Upper lobe of left lung (tissue), 6 donors: Measurements from ENCODE around the gene CHI3L1. TPM values are rescaled to one million over a fixed set of nuclear protein-coding genes. Genes with fewer than 3 reads are reported as not detected.

Experiments
- ATAC-seq, 2 donors: fragments of 200-7000 bp; cut with Tn5 transposase; one replicate each; pipeline ENCODE4 v1.9.1; 2022; ENCODE audit warnings: mild to moderate bottlenecking in 2 of 2, moderate library complexity in 2 of 2; ENCODE audit not compliant: low FRiP score in 2 of 2
- DNase-seq, 2 donors: peaks; one replicate each; pipeline ENCODE4 v3.0.0-alpha.2; 2019 to 2020
- H3K27ac ChIP-seq, 4 donors: fragments of 200-600 bp; sonication (generic); one replicate each; pipeline ENCODE4 v1.5.1; 2016 to 2019
- H3K27me3 ChIP-seq, 4 donors: fragments of 200-600 bp; sonication (generic); one replicate each; pipeline ENCODE4 v1.5.1; 2017 to 2019
- H3K36me3 ChIP-seq, 4 donors: fragments of 200-600 bp; sonication (generic); one replicate each; pipeline ENCODE4 v1.5.1; 2016 to 2019
- H3K4me1 ChIP-seq, 4 donors: fragments of 200-600 bp; sonication (generic); one replicate each; pipeline ENCODE4 v1.5.1; 2018 to 2019
- H3K4me3 ChIP-seq, 4 donors: fragments of 200-600 bp; sonication (generic); one replicate each; pipeline ENCODE4 v1.5.1; 2017 to 2019; ENCODE audit warnings: mild to moderate bottlenecking in 2 of 4, moderate library complexity in 1 of 4
- H3K9me3 ChIP-seq, 4 donors: fragments of 200-600 bp; sonication (generic); one replicate each; pipeline ENCODE4 v1.5.1; 2018 to 2019
- EP300 ChIP-seq, 4 donors: sonication (generic); formaldehyde crosslinking; IDR thresholded peaks; one replicate each; pipeline ENCODE4 v1.5.1; 2017; ENCODE audit warnings: antibody characterized with exemption in 4 of 4, control low read depth in 2 of 4
- POLR2A ChIP-seq, 4 donors: fragments of 450-650 bp; IDR thresholded peaks; one replicate each; pipeline ENCODE4 v1.5.1; 2016 to 2017; ENCODE audit warnings: antibody characterized with exemption in 4 of 4, mild to moderate bottlenecking in 2 of 4
- POLR2AphosphoS5 ChIP-seq, 2 donors: sonication (generic); formaldehyde crosslinking; IDR thresholded peaks; one replicate each; pipeline ENCODE4 v1.5.1; 2017; ENCODE audit warnings: antibody characterized with exemption in 2 of 2
- WGBS, 2 donors: methylation state at CpG; one replicate each; pipeline ENCODE4 v1.1.5; 2017 to 2018; 5-methylcytosine and 5-hydroxymethylcytosine counted together
- total RNA-seq, 6 donors: library from RNA; depleted of rRNA in 4 of 6; stranded (reverse); fragments of >200 nt in 4 of 6; gene quantifications; one replicate each; pipeline versions ENCODE4 v1.1.0 to v1.2.1, GENCODE V29; 2016 to 2021
- TF ChIP-seq, protein P1 (sequence below), 6 experiments: fragments of 450-650 bp in 4 of 6; fragments of 200-600 bp in 2 of 6; sonication (generic) in 2 of 6; IDR thresholded peaks; one replicate each; pipeline ENCODE4 v1.5.1; 2016 to 2019; ENCODE audit warnings: antibody characterized with exemption in 6 of 6
- donor health status: DM: no; HTN: no; CAD: no; lungs with moderate emphysema.
- donor health status: DM: no; HTN: yes; CAD: no; lungs with severe emphysema.

Gene CHI3L1
- total RNA-seq, 6 donors from 2014 or later: 12.3 to 68.4 (median 52.4) TPM

DNA sequence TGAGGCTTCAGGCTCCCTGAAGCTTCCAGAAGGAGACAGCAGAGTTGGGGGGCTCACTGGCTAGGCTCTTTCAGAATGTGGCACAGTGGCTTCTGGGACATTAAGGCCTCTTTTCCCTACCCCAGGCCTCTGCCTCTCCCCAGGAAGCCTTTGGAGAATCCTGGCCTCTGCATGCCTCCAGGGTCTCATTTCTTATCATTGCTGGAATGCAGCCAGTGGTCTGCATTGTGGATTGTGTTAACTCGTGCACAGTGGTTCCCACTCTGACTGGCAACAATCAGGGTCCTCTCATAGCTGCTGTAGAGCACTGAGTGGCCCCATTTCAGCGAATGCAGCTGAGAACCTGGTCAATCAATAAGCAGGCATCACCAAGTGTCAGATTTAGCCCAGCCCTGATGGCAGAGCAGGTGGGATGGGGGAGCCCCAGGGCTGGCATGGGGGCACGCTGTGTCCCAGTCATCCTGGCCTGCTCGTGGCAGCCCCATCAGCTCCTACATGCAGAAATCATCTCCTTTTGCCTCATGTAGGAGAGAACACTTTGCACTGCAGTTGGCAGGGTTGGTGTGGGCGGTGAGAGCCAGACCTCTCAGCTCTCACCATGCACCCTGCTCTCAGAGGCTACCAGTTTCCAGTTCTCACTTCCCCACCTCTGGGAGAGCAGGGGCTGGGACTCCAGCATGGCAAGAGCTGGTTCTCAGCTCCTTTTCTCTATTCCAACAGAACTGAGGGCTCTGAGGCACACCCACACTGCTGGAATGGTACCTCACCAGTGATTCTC is 45.6 kb downstream of the CHI3L1 start:
- Histone ChIP-seq H3K9me3 (no peaks in the 10 kb centered on the region), H3K27ac (no peak overlapping the region), H3K4me1 (no peaks in the 10 kb centered on the region), H3K27me3 (no peaks in the 10 kb centered on the region), H3K4me3 (no peak overlapping the region), H3K36me3 (no peaks in the 10 kb centered on the region)
- no peak for DNase-seq
- TF ChIP-seq POLR2A (IDR thresholded peaks at IDR 0.05) (no peak), POLR2AphosphoS5 (IDR thresholded peaks at IDR 0.05) (no peak), EP300 (IDR thresholded peaks at IDR 0.05) (no peak)
- TF ChIP-seq, protein P1, sequence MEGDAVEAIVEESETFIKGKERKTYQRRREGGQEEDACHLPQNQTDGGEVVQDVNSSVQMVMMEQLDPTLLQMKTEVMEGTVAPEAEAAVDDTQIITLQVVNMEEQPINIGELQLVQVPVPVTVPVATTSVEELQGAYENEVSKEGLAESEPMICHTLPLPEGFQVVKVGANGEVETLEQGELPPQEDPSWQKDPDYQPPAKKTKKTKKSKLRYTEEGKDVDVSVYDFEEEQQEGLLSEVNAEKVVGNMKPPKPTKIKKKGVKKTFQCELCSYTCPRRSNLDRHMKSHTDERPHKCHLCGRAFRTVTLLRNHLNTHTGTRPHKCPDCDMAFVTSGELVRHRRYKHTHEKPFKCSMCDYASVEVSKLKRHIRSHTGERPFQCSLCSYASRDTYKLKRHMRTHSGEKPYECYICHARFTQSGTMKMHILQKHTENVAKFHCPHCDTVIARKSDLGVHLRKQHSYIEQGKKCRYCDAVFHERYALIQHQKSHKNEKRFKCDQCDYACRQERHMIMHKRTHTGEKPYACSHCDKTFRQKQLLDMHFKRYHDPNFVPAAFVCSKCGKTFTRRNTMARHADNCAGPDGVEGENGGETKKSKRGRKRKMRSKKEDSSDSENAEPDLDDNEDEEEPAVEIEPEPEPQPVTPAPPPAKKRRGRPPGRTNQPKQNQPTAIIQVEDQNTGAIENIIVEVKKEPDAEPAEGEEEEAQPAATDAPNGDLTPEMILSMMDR (IDR thresholded peaks at IDR 0.05): no peak
- ATAC-seq: no peak
- WGBS, 2 donors: 29 to 75% methylated on average over 1 to 5 of the region's 5 CpGs

DNA sequence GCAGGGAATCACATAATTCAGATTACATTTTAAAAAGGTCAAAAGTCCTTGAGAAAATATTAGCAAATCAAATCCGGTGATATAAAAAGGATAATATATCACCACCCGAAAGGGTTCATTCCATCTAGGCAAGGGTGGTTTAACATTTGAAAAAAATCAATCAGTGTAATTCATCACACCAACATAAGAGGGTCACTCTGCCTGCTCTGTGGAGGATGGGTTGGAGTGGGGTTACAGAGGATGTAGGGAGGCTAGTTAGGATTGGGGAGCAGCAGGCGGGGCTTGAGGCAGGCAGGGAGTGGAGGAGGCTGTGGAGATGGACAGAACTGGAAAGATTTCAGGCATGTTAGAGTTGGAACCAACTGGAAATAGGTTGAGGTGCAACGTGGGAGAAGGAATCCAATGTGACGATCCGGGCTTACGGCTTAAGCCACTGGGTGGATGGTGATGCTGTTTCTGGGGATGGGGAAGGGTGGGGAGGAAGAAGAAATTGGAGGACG is 46.5 kb downstream of the CHI3L1 start:
- DNase-seq: no peak
- TF ChIP-seq POLR2AphosphoS5 (IDR thresholded peaks at IDR 0.05): no peak
- TF ChIP-seq, protein P1 (IDR thresholded peaks at IDR 0.05): no peak
- no peak for TF ChIP-seq EP300 (IDR thresholded peaks at IDR 0.05)
- no peak for TF ChIP-seq POLR2A (IDR thresholded peaks at IDR 0.05)
- no peak overlapping the region for H3K4me3 ChIP-seq

DNA sequence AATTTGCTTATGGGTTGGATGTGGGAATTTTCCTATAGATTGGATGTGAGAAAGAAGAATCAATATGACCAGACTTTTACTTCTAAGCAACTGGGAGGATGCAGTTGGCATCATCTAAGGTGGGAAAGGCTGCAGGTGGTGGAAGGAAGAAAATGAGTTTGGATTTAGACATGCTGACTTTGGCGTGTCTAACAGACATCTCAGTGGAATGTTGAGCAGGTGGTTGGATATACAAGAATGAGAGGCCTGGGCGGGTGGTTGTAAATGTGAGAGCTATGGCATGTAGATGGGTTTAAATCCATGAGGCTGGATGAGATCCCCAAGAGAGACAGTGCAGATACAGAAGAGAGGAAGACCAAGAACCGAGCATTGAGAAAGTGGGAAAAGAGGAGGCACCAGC is 48.4 kb downstream of the CHI3L1 start:
- H3K4me3 ChIP-seq: no peak overlapping the region
- no peak for ATAC-seq
- WGBS, 2 donors: 90 to 96% methylated on average over 3 of the region's 3 CpGs
- no peaks in the 10 kb centered on the region for H3K9me3 ChIP-seq
- no peak overlapping the region for H3K27ac ChIP-seq
- TF ChIP-seq POLR2AphosphoS5 (IDR thresholded peaks at IDR 0.05) (no peak), POLR2A (IDR thresholded peaks at IDR 0.05) (no peak), EP300 (IDR thresholded peaks at IDR 0.05) (no peak)
- TF ChIP-seq, protein P1 (IDR thresholded peaks at IDR 0.05): no peak
- DNase-seq: no peak
- H3K27me3 ChIP-seq: no peaks in the 10 kb centered on the region
- H3K36me3 ChIP-seq: no peaks in the 10 kb centered on the region
- peaks cover 0 to 11% (median 0%) of the 10 kb centered on the region in 4 donors for H3K4me1 ChIP-seq

More for the DNA sequence above, 46.5 kb downstream of the CHI3L1 start:
- Histone ChIP-seq H3K36me3 (no peaks in the 10 kb centered on the region), H3K9me3 (no peaks in the 10 kb centered on the region), H3K27me3 (no peaks in the 10 kb centered on the region), H3K27ac (no peak overlapping the region), H3K4me1 (no peaks in the 10 kb centered on the region)
- WGBS, 2 donors: 83% methylated on average over 8 of the region's 8 CpGs
- no peak for ATAC-seq

DNA sequence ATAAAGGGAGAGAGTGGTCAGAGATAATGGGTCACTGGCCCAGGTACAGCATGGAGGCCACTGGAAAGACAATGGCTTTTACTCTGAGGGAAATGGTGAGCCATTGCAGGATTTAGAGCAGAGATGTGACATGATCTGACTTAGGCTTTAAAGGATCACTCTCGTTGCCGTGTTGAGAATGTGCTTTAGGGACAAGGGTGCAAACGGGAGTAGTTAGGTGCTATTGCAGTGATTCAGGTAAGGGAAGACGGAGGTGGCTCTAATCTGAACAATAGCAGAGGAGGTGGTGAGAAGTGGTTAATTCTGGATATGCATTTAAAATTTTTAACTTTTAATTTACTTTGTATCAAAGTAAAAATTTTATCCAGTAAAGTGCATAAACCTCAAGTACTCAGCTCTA is 49.2 kb downstream of the CHI3L1 start:
- ATAC-seq (no peak), DNase-seq (no peak)
- Histone ChIP-seq H3K27me3 (no peaks in the 10 kb centered on the region), H3K4me3 (no peak overlapping the region), H3K9me3 (no peaks in the 10 kb centered on the region), H3K27ac (no peak overlapping the region), H3K36me3 (no peaks in the 10 kb centered on the region), H3K4me1 (peaks cover 0 to 11% (median 0%) of the 10 kb centered on the region in 4 donors)
- TF ChIP-seq POLR2A (IDR thresholded peaks at IDR 0.05) (no peak), EP300 (IDR thresholded peaks at IDR 0.05) (no peak), POLR2AphosphoS5 (IDR thresholded peaks at IDR 0.05) (no peak)
- TF ChIP-seq, protein P1 (IDR thresholded peaks at IDR 0.05): no peak
- WGBS, 2 donors: 91 to 92% methylated on average over 4 of the region's 4 CpGs
